ENCODE measurements around the gene RNF217.

DNA sequence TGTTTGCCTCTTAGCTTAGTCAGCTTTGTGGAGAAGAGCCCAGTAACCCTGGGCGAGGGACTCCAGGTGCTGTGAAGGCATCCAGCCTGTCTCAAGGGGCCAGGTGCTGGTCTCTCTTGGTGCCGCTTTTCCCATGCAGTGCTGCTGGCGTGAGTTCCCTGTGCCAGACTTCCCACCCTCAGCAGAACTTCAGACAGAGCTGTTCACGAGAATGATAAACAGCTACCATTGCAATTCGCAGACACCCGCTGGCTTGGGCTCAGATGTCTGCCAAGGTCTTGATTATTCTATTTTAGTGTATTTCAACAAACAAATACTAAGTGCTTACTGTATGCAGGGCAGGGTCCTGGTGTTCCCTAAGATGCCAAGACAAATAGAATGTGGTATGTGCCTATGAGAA, 57.7 kb downstream of the RNF217 start:
- TF ChIP-seq, protein P1, sequence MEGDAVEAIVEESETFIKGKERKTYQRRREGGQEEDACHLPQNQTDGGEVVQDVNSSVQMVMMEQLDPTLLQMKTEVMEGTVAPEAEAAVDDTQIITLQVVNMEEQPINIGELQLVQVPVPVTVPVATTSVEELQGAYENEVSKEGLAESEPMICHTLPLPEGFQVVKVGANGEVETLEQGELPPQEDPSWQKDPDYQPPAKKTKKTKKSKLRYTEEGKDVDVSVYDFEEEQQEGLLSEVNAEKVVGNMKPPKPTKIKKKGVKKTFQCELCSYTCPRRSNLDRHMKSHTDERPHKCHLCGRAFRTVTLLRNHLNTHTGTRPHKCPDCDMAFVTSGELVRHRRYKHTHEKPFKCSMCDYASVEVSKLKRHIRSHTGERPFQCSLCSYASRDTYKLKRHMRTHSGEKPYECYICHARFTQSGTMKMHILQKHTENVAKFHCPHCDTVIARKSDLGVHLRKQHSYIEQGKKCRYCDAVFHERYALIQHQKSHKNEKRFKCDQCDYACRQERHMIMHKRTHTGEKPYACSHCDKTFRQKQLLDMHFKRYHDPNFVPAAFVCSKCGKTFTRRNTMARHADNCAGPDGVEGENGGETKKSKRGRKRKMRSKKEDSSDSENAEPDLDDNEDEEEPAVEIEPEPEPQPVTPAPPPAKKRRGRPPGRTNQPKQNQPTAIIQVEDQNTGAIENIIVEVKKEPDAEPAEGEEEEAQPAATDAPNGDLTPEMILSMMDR (conservative IDR thresholded peaks at IDR 0.05) = no peak
- no peak for TF ChIP-seq EZH2 (IDR thresholded peaks at IDR 0.05; ENCODE audit: low read depth)

All from PC-9 (cell line).